Suppressor macrophage treated with lipopolysaccharide for 4 hours (primary cell): Measurements from ENCODE around the gene SLC16A1.
A peak's percentile ranks its signal among the peaks of the same experiment; 100 is the strongest.
"Not testable (repeated sequence)": the region's sequence is repeated elsewhere in the genome, so short reads cannot be mapped to it uniquely, and the experiment has no call there.

Experiments
- DNase-seq: peaks from one replicate; pipeline ENCODE4 v3.0.0-alpha.2; 2020

Gene SLC16A1

GRCh38 chr1:112911506-112912220 lies 44.3 kb downstream of the SLC16A1 start:
- DNase-seq = no peak

GRCh38 chr1:112909847-112910246 lies 46.1 kb downstream of the SLC16A1 start:
- no peak for DNase-seq

- peak; percentile 25 for DNase-seq
These were observed 49.8 kb downstream of the SLC16A1 start for GRCh38 chr1:112906150-112906698.

DNA sequence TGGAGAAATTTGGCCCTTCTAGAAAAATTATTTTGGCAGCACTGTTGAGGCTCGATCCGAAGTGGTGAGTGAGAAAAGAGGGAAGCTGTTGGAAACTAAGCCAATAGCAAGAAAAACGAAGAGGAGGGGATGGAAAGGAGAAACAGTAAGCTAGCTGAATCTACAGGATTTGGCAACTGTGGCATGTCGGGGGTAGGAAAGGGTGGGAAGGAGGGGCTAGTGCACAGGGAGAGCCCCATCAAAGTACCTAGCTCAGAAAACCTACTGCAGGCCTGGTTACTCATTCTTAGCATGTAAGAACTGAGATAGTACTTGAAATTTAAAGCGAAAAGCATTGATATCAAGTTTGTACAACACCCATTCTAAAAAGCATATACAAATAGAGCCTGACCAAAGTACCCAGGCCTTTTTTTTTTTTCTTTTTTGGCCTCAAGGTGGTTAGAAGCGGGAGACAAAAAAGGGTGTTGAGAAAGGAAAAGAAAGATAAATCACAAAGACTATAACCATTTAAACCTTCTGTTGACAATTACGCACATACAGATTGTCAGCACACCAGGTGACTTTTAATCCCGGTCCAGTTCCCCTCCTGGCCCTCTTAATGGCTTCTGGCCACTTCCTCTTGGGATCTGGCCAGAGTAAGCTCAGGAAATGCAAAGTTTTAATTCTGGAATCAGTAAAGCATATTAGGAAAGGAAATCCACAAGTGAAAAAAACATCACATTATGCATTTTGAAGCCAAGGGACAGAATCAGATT lies 50.4 kb downstream of the SLC16A1 start:
- peak; percentile 62 for DNase-seq

DNA sequence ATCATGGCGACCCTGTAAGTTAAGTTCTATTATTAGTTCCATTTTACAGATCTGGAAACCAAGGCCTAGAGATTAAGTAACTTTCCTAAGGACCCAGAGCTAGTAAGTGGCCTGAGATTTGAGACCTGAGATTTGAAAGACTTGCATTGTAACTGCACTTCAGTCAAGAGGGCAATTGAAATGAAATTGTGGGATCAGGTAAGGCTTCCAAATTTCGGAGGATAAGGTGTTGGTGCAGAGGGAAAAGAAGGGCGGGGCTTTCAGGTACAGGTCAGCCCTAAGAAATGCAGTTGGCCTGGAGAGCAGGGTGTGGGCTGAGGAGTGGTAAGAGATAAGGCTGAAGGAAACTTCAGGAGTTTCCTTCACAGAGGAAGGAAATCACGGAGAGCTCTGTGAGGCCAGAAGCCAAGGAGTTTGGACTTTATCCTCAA lies 51.1 kb downstream of the SLC16A1 start:
- no peak for DNase-seq

DNA sequence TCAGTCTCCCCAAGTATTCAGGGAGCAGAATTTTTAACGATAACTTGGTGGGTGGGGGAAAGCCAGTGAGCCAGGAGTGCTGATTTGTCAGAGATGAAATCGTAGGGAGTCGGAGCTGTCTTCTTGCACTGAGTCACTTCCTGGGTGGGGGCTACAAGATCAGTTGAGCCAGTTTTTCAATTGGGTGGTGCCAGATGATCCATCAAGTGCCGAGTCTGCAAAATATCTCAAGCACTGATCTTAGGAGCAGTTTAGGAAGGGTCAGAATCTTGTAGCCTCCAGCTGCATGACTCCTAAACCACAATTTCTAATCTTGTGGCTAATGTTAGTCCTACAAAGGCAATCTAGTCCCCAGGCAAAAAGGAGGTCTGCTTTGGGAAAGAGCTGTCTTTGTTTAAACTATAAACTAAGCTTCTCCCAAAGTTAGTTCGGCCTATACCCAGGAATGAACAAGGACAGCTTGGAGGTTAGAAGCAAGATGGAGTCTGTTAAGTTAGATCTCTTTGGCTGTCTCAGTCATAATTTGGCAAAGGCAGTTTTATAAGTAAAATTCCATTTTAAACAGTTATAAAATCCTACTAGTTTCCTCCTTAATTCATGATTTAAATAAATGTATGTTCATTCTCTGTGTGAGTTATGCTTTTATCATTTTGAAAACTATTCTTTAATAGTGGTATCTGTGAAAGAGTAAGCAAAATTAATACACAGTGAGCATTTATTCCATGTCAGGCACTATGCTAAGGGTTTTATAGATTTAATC lies 51.7 kb downstream of the SLC16A1 start:
- DNase-seq = peak; percentile 77

GRCh38 chr1:112902221-112902620 lies 53.8 kb downstream of the SLC16A1 start:
- no peak for DNase-seq

DNA sequence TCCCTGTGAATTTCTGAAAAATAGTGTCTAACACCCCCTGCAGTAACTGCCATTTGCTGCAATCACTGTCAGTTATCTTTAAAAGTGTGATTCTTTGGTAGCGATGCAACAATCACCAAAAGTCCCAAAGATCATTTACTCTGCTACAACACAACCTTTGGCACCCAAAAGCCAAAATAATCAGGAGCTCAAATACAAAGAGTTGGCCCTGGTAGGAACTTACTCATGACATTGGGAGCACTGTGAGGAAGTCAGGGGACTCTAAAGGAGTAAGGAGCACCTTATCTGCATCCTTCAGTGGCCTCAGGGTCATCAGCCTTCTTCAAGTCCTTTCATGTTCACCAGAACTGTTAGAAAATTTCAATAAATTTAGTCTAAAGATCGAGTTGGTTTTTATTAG lies 54.6 kb downstream of the SLC16A1 start:
- no peak for DNase-seq

- DNase-seq = no peak
These were observed 59.2 kb downstream of the SLC16A1 start for GRCh38 chr1:112896783-112897182.

GRCh38 chr1:112894561-112895011 lies 61.4 kb downstream of the SLC16A1 start:
- no peak for DNase-seq

DNA sequence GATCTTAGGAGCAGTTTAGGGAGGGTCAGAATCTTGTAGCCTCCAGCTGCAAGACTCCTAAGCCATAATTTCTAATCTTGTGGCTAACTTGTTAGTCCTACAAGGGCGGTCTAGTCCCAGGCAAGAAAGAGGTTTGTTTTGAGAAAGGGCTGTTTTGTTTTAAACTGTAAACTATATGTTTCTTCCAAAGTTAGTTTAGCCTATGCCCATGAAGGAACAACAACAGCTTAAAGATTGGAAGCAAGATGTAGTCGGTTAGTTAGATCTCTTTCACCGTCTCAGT lies 62.0 kb downstream of the SLC16A1 start:
- no peak for DNase-seq

DNA sequence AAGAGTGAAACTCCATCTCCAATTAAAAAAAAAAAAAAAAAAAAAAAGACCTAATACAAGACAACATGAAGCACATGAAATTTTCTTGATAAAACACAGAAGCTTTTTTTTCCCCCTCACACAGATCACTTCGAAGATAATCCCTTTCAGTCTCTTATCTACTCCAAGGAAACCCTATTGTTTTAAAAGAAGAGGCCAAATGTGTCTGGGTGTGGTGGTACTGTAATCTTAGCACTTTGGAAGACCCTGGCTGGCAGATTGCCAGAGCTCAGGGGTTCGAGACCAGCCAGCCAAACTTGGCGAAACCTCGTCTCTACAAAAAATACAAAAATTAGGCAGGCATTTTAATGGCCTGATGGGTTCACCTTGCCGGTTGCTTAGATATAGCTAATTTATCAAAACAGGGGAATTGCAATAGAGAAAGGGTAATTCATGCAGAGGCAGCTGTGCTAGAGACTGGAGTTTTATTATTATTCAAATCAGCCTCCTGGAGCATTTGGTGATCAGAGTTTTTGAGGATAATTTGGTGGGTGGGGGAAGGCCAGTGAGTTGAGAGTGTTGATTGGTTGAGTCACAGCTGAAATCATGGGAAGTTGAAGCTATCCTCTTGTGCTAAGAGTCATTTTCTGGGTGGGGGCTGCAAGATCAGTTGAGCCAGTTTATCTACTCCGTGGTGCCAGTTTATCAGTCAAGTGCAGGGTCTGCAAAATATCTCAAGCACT lies 62.5 kb downstream of the SLC16A1 start:
- no peak for DNase-seq

- not testable (repeated sequence) for DNase-seq
These were observed 66.1 kb downstream of the SLC16A1 start for GRCh38 chr1:112889906-112890305.

DNA sequence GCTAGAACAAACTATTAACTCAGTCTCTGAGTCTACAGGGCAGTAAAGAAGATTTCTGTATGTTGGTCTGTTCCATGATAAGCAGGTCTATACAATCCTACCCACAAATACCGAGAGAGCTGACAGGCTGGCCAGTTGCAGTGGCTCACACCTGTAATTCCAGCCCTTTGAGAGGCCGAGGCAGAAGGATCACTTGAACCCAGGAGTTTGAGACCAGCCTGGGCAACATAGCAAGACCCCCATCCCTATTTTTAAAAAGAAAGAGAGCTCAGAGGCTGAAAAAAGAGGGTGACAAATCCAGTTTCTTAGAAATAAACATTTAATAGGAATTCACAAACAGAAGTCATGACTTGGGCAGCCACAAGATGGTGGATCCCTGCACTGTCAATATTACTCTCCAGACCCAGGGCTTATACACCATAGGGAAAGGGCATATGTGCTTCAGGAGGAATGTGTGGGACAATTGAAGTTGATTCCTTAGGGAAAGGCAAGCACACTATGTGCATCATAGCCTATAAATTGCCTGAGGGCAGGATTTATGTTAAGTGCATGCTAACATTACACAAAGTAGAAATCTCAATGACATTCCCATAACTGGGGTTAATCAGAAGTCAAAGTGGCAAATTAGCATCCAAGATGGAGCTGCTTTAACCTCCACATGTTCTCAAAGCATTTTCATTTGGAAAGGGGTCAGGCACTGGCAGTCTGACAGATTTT lies 66.8 kb downstream of the SLC16A1 start:
- no peak for DNase-seq

- DNase-seq = no peak
These were observed 67.4 kb downstream of the SLC16A1 start for GRCh38 chr1:112888630-112889029.

DNA sequence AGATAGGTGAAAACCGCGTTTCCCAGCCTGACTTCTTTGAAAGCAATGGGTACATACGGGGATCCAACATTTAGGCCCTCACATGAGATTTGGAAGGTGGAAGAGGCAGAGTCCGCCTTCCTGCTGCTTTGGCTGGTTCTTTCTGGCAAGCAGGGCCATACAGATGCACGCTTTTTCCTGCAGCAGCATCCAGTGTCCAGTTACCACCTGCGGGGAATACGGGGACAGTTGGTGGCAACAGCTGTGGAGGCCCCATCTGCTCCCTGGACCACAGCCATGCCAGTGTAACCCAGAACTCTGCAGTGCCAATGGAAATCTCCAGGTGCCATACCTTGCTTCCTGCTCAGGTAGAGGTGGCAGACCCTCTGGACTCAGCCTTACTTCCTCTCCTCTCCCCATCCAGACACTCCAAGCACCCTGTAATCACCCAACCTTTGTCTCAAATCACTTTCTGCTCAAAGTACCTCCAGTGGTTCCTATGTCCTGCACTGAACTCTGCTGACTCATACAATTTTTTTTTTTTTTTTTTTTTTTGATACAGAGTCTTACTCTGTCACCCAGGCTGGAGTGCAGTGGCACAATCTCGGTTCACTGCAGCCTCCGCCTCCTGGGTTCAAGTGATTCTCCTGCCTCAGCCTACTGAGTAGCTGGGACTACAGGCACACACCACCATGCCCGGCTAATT lies 68.3 kb downstream of the SLC16A1 start:
- no peak for DNase-seq

- not testable (repeated sequence) for DNase-seq
These were observed 71.0 kb downstream of the SLC16A1 start for GRCh38 chr1:112884996-112885395.

- DNase-seq = peak; percentile 37
These were observed 73.7 kb downstream of the SLC16A1 start for GRCh38 chr1:112882271-112882744.

DNA sequence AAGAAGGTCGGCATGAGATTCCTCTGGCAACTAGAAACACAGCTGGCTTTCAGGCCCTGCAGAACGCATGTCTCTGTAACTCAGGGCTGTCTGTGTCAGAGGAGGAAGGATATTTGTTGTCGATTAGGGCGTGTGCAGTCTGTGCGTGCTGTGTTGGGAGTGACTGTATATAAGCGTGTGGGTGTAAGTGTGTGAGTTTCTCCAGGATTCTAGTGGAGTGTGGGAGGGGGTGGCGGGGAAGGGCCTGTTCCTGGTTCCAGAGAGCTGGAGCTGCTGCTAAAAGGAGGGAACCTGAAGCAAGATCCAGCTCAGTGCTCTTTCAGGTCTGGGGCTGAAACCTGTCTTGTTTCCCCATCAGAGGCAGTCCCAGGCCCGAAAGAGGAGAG lies 74.3 kb downstream of the SLC16A1 start:
- DNase-seq = peak; percentile 37

DNA sequence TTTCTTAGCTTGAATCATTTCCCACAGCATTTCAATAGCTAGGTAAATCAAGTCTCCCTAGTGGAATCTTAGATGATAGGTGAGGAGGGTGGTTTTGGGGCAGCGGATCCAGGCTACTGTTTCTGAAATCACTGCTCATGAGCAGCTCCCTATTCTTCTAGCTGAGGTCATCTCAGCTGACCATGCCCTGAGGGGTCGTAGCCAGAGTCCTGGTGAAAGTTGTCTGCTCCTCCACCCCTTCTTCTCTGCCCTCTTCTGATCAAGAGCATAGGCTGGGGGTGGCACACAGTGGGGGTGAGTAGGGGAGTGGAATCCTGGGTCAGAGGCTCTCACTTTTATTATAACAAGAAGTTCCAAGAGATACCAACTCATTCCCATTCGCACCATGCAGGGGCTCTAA lies 76.2 kb downstream of the SLC16A1 start:
- no peak for DNase-seq

DNA sequence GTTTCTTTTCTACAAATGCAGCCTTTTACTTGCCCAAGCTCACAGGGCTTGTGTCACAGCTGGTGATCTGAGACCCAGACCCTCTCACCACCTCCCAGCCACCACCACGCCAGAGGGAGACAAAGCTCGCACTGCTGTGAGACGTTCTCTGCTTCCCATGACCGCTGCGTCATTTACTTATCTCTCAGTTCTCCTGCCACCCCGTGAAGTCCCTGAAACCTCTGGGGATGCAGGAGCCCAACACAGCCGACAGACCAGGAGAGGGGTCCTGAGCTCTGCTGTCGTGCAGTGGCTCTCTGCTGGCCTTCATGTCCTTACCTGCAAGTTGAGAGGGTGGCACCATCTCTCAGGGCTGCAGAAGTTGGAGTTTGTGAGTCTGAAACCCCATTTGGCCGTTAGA lies 77.7 kb downstream of the SLC16A1 start:
- DNase-seq = no peak
